ENCODE measurements around the gene QSOX2.
"Not testable (repeated sequence)": the region's sequence is repeated elsewhere in the genome, so short reads cannot be mapped to it uniquely, and the experiment has no call there.

QSOX2 gene

DNA sequence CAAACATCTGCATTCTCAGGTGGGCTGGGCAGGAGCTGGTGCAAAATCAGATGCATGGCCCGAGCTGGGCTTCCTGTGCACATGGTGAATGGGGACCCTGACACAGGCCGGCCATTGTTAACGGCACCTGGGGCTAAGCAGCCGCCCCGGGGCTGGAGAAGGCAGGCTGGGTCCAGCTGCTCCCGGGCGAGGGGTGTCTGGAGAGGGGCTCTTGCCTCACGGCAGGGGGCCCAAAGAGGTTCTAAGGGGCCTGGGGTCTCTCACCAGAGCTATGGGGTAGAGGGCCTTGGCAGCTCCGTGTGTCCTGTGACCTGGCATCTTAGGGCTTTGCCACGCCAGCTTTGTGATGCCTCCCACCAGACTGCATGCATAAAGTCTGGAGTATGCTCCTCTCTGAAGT is 5.1 kb upstream of the QSOX2 start:
- no peak for DNase-seq

DNA sequence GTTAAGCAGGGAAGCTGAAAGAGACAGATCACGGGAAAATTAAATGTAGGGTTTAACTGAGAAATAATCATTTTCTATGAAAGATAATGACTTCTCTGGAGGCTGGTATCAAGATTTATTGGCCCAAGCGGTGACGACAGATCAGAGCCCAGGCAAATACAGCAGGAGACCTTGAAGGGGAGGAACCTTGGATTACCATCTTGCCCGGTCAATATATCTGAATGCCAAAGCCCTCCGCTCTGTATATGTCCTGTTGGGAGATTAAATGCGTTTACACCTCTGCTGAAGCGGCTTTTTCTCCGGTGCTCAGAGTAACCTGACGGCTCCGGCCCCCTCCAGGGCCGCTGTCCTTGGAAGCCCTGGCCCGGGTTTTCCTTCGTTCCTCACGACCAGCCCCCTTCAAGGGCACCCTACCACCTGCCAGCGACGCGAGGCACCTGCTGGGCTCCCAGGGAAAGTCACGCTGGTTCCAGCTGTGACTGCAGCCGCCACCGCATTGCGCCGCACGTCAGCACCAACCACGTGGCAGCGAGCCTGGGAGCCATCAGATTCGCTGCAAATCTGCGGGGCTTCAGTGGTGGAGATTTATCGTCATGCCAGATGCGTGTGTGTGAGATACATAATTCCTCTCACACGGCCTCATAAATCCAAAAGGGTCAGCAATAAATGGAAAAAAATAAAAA is 4.4 kb upstream of the QSOX2 start:
- peak; percentile 67 for DNase-seq

DNA sequence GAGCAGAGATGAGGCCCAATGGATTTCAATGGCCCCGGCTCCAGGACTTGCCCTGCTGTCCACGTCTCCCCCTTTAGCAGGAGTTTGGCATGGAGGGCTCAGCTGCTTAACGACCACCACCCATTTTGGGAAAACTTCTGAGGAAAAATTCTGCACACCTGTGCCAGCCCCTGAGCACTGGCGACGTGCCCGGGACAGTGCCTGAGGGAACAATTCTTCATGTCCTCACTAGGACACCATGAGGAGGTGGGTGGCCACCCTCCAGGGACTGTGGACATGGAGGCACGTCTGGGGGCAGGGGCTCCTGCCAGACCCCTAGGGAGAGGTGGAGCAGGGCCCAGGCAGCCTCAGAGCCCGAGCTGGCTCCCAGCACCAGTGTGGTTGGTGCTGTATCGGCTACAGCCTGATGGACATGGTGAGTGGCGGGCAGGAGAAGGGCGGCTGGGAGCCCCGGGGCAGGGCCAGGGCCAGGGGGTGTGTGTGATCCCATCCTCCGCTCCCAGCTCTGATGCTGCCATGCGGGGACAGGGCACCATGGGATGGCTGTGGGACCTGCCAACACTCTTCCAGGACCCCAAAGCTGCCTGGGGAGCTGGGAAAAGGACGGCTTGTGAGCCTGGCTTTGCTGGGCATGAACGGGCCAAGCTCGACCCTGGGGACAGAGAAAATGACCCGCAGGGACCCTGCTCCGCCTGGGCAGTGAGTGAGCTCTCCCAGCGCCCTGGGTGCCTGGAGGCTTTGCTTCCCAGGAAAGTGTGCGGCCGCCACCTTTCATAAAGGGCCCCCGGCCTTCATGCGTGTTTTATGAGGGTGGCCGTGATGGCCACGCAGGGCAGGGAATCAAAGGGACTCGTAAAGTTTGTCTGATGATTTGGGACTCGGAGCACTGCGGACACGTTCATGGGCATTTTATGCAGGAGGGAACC is 3.6 kb upstream of the QSOX2 start:
- no peak for DNase-seq

DNA sequence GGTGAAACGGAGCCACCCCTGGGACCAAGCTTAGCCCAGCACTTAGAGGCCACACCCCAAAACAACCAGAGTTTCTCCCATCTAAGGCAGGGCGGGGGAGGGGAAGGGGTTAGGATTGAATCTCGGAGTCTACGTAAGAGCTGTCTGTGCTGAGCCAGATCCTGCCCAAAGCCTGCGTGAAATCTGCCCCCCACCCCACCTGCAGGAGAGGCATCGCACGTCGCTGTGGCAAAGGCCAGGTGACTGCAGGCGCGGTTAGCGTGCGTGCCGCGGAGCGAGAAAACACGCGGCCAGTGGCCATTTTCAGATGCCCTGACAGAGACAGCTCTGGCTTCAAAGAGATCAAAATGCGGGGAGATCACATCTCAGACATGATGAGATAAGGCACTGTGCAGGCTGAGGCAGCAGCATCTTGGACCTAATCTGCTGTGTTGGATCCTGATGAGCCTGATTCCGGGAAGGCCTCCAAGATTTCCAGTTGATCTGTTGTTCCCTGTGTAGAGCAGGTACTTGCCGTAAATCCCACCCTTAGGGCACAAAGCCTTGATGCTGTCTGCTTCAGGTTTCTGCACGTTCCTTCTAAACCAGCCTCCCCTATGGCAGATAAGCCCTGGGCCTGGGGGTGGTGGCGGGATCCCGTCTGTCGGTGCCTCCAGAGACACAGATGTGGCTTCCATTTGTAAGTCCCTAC is 2.5 kb upstream of the QSOX2 start:
- DNase-seq: no peak

DNA sequence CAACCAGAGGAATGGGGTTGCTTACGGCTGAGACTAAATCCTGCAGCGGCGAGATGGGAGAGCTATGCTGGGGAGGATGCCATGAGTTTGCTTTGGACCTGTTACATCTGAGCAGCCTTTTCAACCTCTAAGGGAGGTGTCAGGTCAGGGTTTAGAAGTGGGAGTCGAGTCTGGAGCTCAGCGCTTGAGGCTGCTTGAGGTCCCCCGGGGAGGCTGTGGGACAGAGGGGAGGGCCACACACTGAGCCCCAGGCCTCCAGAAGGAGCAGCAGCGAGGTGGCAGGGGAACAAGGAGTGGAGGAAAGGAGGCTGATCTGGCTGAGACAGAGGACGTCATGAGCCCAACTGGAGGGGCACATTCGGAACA is 1.9 kb upstream of the QSOX2 start:
- DNase-seq: no peak

DNA sequence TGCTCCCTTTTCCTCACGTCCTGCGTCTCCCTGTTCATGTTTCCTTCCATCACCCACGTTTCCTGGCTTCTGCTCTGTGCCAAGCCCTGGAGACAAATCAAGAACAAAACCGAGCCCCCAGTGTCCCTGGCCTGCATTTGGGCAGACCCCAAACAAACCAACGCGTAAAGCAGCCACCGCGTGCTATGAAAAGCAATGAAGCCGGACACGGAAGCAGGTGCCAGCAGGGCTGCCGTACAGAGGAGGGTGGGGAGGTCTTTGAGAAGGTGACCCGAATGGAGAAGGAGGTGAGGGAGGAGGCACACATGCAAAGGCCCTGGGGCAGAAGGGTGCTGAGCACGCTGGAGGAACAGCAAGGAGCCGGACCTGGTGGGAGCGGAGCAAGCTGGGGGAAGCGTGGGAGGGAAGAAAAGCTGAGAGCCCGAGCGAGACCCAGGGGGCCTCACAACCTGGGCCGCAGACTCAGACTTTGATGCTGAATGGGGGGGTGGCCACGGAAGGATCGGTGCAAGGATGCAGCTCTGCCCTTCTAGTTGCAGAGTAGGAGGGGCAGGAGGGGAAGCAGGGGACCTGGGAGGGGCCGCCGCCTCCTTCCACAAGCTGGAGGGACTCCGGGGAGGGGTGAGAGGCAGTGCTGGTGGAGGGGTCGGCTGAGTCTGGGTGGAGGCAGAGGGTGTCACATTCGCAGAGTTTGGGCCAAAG is 1.4 kb upstream of the QSOX2 start:
- DNase-seq: no peak

DNA sequence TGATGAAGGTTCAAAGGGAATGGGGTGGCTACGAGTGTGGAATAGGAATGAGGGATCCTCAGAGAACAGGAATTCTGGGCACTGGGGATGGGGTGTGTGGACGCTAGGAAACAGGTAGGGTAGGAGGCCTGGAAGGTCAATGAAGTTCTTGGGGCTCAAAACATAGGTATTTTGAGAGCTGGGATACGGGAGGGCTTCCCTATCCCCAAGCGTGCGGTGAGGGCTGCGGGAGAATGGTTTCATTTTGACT is 718 bp downstream of the QSOX2 start:
- DNase-seq: no peak

DNA sequence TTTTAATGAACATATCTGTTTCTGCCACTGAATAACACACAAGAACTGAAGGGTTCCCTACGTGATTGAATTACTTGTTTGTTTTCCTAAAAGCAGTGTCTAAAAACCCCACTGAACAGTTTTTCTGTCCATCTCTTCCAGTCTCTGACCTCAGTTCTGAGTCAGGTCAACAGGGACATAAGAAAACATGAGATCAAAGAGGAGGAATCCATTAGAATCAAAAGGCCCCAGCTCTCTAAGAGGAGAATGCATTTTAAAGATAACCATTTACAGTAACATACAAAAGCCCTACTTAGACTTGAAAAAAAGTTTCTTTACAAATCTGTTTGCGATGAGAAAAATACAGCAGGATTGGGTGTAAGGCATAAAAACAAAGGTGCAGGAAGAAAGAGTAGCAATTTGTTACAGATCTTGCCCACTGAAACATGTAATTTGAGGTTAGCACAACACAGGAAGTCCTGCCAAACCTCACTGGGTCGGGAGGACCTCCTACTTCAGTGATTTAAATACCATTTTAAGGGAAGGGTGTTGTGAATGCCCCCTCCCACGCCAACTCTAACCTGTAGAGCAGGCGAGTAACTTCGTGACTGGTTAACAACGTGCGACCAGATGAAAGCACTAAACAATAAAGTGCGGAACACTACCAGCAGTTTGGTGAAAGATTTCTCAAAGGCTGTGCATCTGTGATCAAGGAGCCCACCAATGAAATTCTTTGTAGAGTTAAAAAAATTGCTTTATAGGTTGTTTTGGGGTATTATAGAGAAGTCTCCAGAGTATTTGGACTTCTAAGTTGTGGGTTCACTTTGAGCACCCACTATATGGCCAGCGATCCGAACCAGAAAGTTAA is 1.3 kb downstream of the QSOX2 start:
- DNase-seq: no peak

DNA sequence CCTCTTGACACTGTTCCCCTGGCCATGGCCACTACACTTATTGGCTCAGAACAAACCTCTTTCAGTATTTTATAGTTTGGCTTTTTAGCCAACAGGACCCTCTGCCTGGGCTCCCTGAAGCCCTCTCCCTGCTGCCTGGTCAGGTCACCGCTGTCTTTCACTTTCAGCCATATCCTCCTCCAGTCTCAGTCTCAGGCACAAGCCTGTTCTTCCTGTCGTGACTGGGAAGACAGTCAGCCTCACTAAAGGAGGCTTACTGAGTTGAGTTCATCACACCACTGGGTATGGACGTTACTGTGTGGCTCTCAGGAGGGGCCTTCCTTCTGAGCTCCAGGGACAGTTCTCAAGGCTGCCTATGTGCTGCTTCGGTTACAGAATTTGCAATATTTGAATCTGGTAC is 2.0 kb downstream of the QSOX2 start:
- no peak for DNase-seq

DNA sequence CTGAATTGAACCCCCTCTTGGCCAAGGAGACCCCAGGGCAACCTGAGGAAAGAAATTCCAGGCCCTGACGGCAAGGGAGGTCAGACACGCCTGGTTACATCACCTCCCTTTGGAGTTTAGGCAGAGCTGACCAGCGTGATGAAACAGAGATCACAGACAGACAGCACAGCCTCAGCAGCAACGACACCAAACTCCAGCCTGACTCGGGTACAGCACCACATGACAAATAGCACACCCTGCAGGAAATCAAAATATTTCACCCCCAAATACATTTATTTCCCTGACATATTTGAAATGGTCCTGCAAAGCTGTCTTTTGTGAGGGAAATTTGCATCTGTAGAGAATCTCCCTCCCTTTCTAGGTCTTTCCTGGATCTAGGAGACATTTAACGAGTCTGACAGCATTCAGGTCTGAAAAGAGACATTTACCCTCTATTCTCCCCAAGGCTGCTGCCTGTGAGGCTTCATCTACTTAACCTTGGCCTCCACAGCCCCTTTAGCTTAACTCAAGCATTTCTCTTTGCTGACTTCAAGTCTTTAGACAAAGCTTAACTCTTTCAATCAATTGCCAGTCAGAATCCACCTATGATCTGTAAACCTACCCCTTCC is 2.6 kb downstream of the QSOX2 start:
- no peak for DNase-seq

DNA sequence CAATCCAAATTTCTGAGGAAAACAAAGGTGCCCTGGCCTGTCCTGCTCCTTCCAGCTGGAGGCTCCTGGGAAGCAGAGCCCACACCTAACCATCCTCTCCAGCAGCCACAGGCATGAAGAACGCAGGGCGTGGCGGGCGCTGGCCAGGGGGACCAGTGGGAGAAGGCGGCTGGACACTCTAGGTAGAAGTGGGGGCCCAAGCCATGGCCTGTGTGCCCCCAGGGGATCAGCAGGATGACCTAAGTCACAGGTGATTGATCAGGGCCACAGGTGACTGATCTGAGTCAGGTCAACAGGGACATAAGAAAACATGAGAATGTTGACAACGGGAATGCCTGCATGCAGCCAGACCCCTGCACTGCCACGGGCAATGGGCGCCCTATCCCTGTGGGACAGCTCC is 3.4 kb downstream of the QSOX2 start:
- no peak for DNase-seq

DNA sequence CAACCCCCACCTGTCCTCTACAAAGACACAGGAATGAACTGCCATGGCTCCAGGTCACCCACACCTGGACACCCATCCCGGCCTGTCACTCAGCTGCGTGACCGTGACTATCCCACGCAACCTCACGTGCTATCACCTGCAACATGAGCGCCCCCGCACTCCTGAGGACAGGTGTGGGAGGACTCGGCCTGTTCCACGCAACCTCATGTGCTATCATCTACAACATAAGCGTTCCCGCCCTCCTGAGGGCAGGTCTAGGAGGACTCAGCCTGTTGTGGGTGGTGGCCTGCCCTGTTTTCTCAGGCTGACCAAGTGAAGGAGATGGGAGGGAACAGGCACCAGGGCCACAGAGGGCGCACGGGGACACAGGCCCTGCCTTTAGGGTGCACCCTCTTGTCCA is 4.1 kb downstream of the QSOX2 start:
- DNase-seq: no peak

DNA sequence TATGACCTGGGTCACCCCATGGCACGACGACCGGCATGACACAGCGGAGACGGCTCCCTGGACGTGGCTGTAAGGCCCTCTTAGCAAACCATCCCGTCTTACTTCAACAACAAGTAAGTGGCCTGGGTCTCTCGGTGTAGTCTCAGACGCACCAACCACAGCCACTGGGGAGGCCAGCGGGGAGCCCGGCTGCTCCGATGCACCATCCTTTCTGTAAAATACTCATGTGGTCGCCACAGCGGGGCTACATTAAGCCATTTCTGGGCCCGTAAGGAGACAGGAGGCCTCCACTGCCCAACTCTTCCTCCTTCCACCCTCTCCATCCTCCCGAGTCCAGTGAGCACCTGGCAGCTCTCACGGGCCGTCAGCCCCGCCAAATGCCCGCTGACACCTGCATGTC is 4.7 kb downstream of the QSOX2 start:
- DNase-seq: no peak

DNA sequence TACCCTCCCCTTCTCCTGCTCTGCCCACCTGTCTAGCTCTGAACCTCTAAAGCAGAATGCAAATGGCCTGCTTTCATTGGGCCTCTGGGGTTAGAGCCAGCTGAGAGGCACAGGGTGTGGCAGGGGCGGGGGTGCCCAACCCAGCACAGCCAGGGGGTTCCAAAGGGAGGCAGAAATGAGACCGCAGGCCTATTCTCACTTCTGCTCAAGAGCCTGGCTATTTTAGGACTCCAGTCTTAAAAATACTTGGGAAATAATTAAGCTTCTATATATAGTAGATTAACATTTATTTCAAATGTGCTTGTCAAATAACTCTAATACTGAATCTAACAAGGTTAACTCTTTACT is 5.7 kb downstream of the QSOX2 start:
- DNase-seq: no peak

DNA sequence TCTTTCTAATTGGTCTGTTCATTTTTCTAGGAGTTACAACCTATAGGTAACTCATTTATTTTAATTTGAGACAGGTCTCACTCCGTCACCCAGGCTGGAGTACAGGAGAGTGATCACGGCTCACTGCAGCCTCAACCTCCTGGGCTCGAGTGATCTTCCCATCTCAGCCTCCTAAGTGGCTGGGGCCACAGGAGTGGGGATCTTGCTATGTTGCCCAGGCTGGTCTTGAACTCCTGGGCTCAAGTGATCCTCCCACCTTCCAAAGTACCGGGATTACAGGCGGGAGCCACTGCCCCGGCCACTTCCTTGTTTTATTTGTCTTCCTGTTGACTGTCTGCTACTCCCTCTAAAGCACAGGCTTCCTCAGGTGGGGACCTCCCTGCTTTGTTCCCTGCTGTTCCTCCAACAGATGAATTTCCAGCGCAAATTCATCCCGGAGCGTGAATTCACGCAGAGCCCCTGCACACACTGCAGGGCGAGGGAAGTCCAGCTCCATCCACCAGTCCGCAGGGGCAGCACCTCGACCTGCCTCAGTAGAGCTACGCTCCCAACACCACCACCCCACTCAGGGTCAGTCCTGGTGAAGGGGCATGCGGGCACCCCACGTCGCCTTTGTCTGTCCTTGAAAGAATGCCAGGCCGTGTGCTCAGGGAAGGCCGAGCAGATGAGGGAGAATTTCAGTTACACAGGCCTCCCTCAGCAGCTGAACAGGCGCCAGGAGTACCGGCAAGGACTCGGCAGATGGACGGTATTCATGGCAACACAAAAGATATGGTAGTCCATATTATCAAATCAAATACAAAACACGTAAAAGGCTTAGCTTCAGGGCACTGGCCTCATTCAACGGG is 6.3 kb downstream of the QSOX2 start:
- peak; percentile 85 for DNase-seq

DNA sequence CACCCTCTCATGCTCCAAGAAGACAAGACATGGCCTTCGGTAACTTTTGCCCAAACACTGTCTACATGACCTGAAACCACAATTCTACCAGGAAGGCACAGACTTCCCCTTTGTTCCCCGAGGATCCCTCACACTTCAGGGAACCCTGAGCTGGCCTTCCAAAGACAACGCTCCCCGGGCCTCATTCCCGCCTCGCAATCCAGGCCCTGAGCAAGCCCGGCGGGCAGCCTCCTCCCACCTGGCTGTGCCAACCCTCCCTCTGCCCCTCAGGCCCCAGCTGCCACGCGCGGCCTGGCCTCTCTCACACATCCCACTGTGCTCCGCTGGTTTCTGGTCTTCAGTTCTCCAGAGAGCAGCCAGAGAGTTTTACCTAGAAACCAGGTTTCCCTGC is 7.3 kb downstream of the QSOX2 start:
- DNase-seq: no peak

DNA sequence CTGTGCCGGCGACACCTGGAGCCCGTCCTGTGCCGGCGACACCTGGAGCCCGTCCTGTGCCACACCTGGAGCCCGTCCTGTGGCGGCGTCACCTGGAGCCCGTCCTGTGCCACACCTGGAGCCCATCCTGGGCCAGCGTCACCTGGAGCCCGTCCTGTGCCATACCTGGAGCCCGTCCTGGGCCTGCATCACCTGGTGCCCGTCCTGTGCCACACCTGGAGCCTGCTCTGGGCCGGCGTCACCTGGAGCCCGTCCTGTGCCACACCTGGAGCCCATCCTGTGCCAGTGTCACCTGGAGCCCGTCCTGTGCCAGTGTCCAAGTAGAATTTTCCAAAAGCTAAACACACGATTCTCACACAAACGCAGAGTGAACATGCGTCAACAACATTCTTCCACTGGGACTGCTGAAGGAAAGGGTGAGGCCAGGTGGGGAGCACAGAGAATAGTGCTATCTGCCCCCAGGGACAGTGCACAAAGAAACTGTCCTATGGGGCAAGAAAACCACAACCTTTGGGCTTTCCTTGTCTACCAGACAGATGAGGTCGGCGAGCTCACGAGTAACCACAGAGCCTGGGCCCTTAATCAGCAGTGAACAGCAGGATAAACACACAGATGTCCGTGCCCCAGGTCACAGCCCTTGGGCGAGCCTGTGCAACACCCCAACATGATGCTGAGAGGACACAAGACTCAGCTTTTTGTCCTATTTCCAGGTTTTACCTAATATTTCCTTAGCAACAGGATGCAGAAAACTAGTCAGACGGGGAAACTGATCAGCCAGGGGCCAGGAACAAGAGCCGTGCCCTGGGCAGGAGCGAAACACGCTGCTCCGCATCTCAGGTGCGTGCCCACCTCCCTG is 7.9 kb downstream of the QSOX2 start:
- no peak for DNase-seq

DNA sequence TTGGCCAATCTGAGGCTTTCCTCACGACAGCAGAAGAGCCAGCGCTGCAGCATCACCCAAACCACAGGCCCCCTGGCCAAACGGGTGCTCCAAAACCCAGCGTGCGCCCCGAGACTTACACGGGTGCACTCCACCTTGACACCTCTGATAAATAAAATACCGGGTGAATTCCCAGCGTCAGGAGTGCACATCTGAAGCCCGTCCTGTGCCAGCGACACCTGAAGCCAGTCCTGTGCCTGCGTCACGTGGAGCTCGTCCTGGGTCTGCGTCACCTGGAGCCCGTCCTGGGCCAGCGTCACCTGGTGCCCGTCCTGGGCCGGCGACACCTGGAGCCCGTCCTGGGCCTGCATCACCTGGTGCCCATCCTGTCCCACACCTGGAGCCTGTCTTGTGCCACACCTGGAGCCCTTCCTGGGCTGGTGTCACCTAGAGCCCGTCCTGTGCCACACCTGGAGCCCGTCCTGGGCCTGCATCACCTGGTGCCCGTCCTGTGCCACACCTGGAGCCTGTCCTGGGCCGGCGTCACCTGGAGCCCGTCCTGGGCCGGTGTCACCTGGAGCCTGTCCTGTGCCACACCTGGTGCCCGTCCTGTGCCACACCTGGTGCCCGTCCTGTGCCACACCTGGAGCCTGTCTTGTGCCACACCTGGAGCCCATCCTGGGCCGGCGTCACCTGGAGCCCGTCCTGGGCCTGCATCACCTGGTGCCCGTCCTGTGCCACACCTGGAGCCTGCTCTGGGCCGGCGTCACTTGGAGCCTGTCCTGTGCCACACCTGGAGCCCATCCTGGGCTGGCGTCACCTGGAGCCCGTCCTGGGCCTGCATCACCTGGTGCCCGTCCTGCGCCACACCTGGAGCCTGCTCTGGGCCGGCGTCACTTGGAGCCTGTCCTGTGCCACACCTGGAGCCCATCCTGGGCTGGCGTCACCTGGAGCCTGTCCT is 8.9 kb downstream of the QSOX2 start:
- DNase-seq: not testable (repeated sequence)
